Stimulated activated effector memory CD8-positive, alpha-beta T cell treated with anti-CD3 and anti-CD28 coated beads, Interleukin-12 subunit alpha, Interleukin-12 subunit beta, amount 100 ng/mL, for 72 hours (primary cell): ENCODE measurements around the gene PLA2G2F.

Experiments used
- ATAC-seq: fragments of 150-1000 bp; cut with Tn5 transposase; 2 replicates; pipeline ENCODE4 v1.10.0; 2021
- DNase-seq, 2 donors: peaks; one replicate each; pipeline ENCODE4 v3.0.0; 2021 to 2022; ENCODE audit warnings: low spot score in 2 of 2
- H3K27ac Mint-ChIP-seq: one replicate; pipeline ENCODE4 v1.8.0; 2022; ENCODE audit warnings: mild to moderate bottlenecking, mixed read lengths
- H3K36me3 Mint-ChIP-seq: one replicate; pipeline ENCODE4 v1.8.0; 2022; ENCODE audit warnings: mild to moderate bottlenecking, mixed read lengths
- H3K4me1 Mint-ChIP-seq: one replicate; pipeline ENCODE4 v1.8.0; 2022; ENCODE audit warnings: mixed read lengths
- H3K4me3 Mint-ChIP-seq: one replicate; pipeline ENCODE4 v1.8.0; 2022; ENCODE audit warnings: mild to moderate bottlenecking, mixed read lengths
- H3K9me3 Mint-ChIP-seq: one replicate; pipeline ENCODE4 v1.8.0; 2022; ENCODE audit warnings: mixed read lengths

PLA2G2F gene

DNA sequence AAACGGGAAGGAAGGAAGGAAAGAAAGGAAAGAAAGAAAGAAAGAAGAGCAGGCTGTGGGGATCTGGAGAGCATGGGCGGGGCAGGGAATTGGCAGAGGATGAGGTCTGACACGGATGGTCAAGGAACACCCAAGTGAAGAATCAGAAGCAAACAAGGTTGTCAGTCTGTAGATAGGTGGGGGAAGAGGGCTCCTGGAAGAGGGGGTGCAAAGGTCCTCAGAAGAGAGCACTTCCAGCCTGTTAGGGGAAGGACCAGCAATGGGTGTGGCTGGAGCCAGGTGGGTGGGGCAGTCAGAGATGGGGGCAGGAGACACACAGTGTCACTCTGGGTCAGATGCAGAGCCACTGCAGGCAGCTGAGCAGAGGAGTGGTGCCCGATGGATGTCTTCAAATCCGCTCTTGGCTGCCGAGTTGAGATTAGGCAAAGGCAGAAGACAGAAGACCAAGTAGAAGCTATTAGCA lies 58.2 kb downstream of the PLA2G2F start:
- ATAC-seq = no peak
- H3K9me3 Mint-ChIP-seq = no peaks in the 10 kb centered on the region
- no peaks in the 10 kb centered on the region for H3K36me3 Mint-ChIP-seq
- H3K4me1 Mint-ChIP-seq = peaks cover 6% of the 10 kb centered on the region
- DNase-seq = no peak
- H3K4me3 Mint-ChIP-seq = no peak overlapping the region
- H3K27ac Mint-ChIP-seq = no peak overlapping the region

DNA sequence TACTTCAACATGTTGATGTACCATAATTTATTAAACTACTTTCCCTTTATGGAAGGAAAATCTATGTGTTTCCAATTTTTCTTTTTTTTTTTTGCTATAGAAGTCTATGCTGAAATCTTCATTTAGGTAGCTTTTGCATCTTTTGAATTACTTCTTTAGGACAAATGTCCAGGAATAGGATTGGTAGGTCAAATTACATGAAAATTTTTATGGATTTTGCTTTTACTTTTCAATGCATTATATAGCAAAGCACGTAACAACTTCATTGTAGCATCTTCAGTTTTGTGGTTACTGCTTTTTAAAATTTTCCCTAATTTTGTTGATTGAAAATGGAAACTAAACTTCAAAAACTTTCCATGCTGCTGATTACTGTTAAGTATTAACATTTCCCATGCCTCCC lies 59.2 kb downstream of the PLA2G2F start:
- no peak for ATAC-seq
- no peaks in the 10 kb centered on the region for H3K9me3 Mint-ChIP-seq
- H3K36me3 Mint-ChIP-seq = no peaks in the 10 kb centered on the region
- peaks cover 6% of the 10 kb centered on the region for H3K4me1 Mint-ChIP-seq
- no peak overlapping the region for H3K27ac Mint-ChIP-seq
- H3K4me3 Mint-ChIP-seq = no peak overlapping the region
- DNase-seq = no peak

DNA sequence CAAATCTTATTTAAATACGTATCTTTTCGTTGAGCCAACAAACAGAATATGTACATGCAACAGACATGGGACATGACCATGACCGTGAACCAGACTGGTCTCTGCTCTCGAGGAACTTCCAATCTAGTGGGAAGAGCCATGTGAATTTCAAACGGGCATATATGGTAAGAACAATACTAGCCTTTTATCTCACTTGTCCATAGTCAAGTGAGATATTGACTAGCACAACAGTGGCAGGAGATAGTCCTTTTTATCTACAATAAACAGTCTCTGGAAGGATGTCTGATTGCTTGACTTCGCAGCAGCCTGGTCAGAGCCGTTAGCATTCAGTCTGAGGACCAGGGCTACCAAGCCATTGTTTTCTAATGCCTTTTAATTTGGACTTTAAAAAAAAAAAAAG lies 59.8 kb downstream of the PLA2G2F start:
- H3K27ac Mint-ChIP-seq = no peak overlapping the region
- peaks cover 6% of the 10 kb centered on the region for H3K4me1 Mint-ChIP-seq

DNA sequence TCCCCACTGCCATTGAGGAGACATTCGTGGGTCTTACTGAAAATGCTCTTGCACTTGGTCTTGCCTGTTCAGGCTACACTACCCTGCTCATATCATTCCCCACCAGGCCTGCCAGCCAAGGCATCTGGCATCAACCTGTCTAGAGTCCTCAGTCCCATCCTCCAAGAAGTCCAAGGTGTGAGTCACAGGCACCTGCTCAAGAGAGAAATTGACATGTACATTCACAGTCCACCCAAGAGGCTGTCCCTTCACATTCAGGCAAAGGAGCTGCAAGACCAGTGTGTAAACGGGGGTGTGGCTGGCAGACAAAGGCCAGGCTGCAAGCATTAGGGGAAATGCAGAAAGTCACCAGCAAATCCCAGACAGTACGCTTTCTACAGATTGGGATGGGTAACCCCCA lies 60.3 kb downstream of the PLA2G2F start:
- Mint-ChIP-seq H3K4me1 (peaks cover 6% of the 10 kb centered on the region), H3K4me3 (no peak overlapping the region), H3K9me3 (no peaks in the 10 kb centered on the region), H3K27ac (no peak overlapping the region), H3K36me3 (no peaks in the 10 kb centered on the region)
- no peak for DNase-seq
- ATAC-seq = no peak

More for the DNA sequence above, 59.8 kb downstream of the PLA2G2F start:
- Mint-ChIP-seq H3K9me3 (no peaks in the 10 kb centered on the region), H3K36me3 (no peaks in the 10 kb centered on the region), H3K4me3 (no peak overlapping the region)
- DNase-seq (no peak), ATAC-seq (no peak)

DNA sequence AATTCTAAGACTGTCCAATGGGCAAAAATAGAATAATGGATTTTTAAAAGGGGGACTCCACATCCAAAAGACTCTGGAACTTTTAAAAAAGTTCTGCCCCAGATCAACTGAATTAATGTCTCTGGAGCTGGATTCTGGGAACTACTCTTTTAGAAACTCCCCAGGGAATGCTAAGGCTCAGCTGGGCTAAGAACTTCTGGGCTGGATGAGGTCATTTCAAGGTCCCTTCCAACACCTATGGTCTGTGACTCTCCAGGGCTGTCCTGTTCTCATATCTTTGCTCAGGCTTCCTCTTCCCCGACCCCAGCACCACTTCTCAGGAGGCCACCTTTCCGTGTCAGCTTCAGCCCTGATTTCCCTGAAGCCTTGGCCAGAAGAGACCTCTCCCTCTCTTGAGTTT lies 60.7 kb downstream of the PLA2G2F start:
- Mint-ChIP-seq H3K4me1 (peaks cover 6% of the 10 kb centered on the region), H3K9me3 (no peaks in the 10 kb centered on the region), H3K27ac (no peak overlapping the region), H3K36me3 (no peaks in the 10 kb centered on the region), H3K4me3 (no peak overlapping the region)
- ATAC-seq (no peak), DNase-seq (no peak)
